HG02623 (cell line): ENCODE results near the gene PAPOLG.
"Not testable (repeated sequence)": the region's sequence is repeated elsewhere in the genome, so short reads cannot be mapped to it uniquely, and the experiment has no call there.

ENCODE experiments used
- ATAC-seq: cut with Tn5 transposase; IDR thresholded peaks from one replicate; pipeline ENCODE4 v1.9.1; 2021; ENCODE audit warnings: moderate library complexity; ENCODE audit not compliant: unreplicated experiment

PAPOLG gene

GRCh38 chr2:60821587-60822302 lies 65.7 kb downstream of the PAPOLG start:
- no peak for ATAC-seq

- ATAC-seq = no peak
Observed at GRCh38 chr2:60822987-60823386, 66.9 kb downstream of the PAPOLG start.

GRCh38 chr2:60823694-60824305 lies 67.7 kb downstream of the PAPOLG start:
- ATAC-seq = no peak

GRCh38 chr2:60825666-60826065 lies 69.6 kb downstream of the PAPOLG start:
- ATAC-seq = no peak

GRCh38 chr2:60826111-60826510 lies 70.0 kb downstream of the PAPOLG start:
- no peak for ATAC-seq

- not testable (repeated sequence) for ATAC-seq
Observed at GRCh38 chr2:60826860-60827259, 70.8 kb downstream of the PAPOLG start.

- no peak for ATAC-seq
Observed at GRCh38 chr2:60827369-60827768, 71.3 kb downstream of the PAPOLG start.

GRCh38 chr2:60830991-60831390 lies 74.9 kb downstream of the PAPOLG start:
- no peak for ATAC-seq

- no peak for ATAC-seq
Observed at GRCh38 chr2:60831921-60832320, 75.9 kb downstream of the PAPOLG start.

GRCh38 chr2:60832621-60833020 lies 76.6 kb downstream of the PAPOLG start:
- no peak for ATAC-seq

- no peak for ATAC-seq
Observed at GRCh38 chr2:60834270-60834717, 78.2 kb downstream of the PAPOLG start.

GRCh38 chr2:60836491-60836890 lies 80.4 kb downstream of the PAPOLG start:
- no peak for ATAC-seq

- no peak for ATAC-seq
Observed at GRCh38 chr2:60837123-60837522, 81.1 kb downstream of the PAPOLG start.

GRCh38 chr2:60838481-60838880 lies 82.4 kb downstream of the PAPOLG start:
- ATAC-seq = no peak

- ATAC-seq = peak; percentile 51
Observed at GRCh38 chr2:60839126-60839813, 83.2 kb downstream of the PAPOLG start.

- ATAC-seq = peak; percentile 43
Observed at GRCh38 chr2:60840880-60841279, 84.8 kb downstream of the PAPOLG start.

GRCh38 chr2:60843006-60843405 lies 86.9 kb downstream of the PAPOLG start:
- no peak for ATAC-seq

GRCh38 chr2:60844105-60844504 lies 88.0 kb downstream of the PAPOLG start:
- ATAC-seq = no peak

- ATAC-seq = no peak
Observed at GRCh38 chr2:60847854-60848253, 91.8 kb downstream of the PAPOLG start.
